Measurements from ENCODE around the gene JAK2.
A peak's percentile ranks its signal among the peaks of the same experiment; 100 is the strongest.
"Not testable (repeated sequence)": the region's sequence is repeated elsewhere in the genome, so short reads cannot be mapped to it uniquely, and the experiment has no call there.

JAK2 gene

DNA sequence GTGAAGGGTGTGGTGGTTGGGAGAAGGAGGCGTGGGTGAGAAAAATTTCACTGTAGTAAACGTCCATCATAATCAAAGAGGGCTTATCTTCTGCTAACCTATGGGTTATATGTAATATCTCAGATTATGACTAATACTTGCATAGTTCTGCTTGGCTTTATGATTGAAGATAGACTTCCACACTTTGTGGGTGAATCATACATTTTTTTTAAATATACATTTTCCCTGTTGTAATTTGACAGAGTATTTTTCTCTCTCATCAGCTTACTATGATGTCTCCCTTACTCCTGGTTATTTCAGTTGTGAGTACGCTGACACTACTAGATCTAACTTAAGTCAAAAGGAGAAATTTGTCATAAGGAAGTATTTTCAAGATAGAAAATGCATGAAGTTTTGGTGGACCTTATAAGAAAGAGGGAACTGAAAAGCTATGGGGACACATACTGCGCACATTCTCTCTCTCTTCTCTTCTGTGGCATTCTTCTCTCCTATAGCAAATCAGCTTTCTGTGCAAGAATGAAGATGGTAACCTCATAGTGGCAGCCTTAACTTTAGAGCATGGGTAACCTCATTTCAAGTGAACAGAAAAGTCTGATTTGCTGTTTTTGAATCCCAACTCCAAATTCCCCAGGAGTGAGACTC is 4.9 kb upstream of the JAK2 start:
- DNase-seq (ENCODE audit: low read depth in 2 of 2), result no peak

GRCh38 chr9:4982721-4983482 is 2.2 kb upstream of the JAK2 start:
- DNase-seq (ENCODE audit: low read depth in 2 of 2), result no peak

DNA sequence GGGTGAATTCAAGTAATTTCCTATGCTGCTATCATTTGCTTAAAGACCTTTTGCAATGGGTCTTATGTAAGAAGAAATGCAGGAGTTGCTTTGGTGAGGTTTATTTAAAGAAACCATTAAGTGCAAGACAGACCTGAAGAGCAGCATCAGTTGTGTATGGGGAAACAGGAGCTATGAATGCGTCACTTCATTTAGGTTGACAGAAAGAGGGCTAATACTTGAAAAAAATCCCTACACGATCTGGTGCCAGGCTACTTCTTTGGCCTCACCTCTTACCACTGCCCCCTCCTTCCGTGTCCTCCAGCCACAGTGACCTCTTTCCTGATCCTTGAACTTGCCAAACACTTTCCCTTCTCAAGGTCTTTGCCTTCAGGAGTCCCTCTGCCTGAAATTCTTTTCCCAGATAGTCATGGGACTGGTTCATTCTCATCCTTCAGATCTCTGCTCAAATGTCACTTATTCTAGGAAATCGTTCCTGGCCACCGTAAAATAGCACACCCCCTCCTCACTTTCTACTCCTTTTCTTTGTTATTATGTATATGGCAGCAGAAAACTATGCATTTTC is 1.4 kb upstream of the JAK2 start:
- DNase-seq (ENCODE audit: low read depth in 2 of 2), result no peak

- peak in 1 of 2 donors; percentile 8 for DNase-seq (ENCODE audit: low read depth in 2 of 2)
Observed at GRCh38 chr9:4984171-4984620, 876 bp upstream of the JAK2 start.

- DNase-seq (ENCODE audit: low read depth in 2 of 2), result no peak
Observed at GRCh38 chr9:4985386-4986266, 554 bp downstream of the JAK2 start.

GRCh38 chr9:4986296-4986695 is 1.2 kb downstream of the JAK2 start:
- DNase-seq (ENCODE audit: low read depth in 2 of 2), result no peak

DNA sequence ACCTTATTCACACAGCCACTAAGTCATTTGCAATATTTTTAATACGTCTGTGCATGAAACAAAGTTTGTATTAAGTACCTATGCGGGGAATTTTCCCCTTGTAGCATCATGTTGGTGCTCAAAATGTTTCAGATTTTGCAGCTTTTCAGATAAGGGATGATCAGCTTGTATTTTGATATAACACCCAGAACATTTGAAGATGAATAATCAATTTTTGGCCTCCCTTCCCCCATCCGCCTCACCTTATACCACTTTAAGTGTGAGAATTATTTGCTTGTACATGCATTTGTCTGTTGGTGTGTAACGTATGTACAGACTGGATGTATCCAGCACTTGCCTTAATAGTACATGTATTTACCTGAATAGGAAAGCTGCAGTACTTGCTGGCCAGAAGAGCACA is 1.7 kb downstream of the JAK2 start:
- DNase-seq (ENCODE audit: low read depth in 2 of 2), result no peak

DNA sequence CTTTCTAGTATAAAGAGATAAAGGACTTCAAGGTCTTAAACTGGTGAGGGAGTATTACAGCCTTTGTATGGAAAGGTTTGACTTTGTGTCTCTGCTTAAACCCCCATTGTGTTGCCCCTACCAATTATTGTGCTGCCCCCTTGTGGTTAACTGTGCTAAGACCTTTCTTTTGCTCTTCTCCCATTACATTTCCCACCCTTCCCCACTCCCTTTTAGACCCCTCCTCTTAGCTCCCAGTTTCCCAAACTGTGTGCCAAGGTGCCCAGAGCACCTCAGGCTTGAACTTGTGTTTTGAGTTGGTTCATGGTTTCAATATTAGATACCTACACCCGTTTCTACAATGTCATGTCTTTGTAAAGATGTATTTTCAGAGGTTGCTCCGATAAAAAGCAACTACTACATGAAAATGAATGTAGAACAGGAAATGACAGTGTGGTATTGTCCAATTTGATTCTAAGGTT is 2.9 kb downstream of the JAK2 start:
- DNase-seq (ENCODE audit: low read depth in 2 of 2), result peak in 1 of 2 donors; percentile 13

GRCh38 chr9:4992872-4993271 is 7.8 kb downstream of the JAK2 start:
- DNase-seq (ENCODE audit: low read depth in 2 of 2), result no peak

GRCh38 chr9:4994166-4994890 is 9.3 kb downstream of the JAK2 start:
- no peak for DNase-seq (ENCODE audit: low read depth in 2 of 2)

DNA sequence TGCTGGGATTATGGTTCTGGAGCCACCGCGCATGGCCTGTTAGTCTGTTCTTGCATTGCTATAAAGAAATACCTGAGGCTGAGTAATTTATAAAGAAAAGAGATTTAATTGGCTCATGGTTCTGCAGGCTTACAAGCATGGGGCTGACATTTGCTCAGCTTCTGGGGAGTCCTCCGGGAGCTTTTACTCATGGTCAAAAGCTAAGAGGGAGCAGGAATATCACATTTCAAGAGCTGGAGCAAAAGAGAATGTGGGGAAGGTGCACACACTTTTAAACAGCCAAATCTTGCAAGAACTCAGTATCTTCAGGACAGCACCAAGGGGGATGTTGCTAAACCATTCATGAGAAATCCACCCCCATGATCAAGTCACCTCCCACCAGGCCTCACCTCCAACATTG is 12.1 kb downstream of the JAK2 start:
- DNase-seq (ENCODE audit: low read depth in 2 of 2), result no peak

DNA sequence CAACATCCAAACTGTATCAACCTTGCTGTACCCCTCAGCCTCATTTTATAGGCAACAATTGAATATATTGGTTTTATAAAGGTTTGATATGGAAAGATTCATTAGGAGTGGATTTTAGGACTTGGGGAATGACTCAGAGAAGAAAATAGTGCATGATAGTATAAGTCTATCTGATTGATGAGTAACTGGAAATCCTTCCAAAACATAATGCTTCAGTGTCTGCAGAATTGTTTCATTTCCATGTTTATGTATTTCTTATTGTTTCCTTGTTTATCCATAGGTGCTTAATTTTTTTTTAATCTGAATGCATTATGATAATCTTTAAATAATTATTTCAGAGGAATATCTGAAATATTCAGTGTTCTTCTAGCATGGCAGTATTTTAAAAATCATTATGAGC is 12.6 kb downstream of the JAK2 start:
- no peak for DNase-seq (ENCODE audit: low read depth in 2 of 2)

- DNase-seq (ENCODE audit: low read depth in 2 of 2), result no peak
Observed at GRCh38 chr9:5002811-5003210, 17.7 kb downstream of the JAK2 start.

GRCh38 chr9:5004481-5004880 is 19.4 kb downstream of the JAK2 start:
- DNase-seq (ENCODE audit: low read depth in 2 of 2), result no peak

- DNase-seq (ENCODE audit: low read depth in 2 of 2), result no peak
Observed at GRCh38 chr9:5008202-5008601, 23.1 kb downstream of the JAK2 start.

- DNase-seq (ENCODE audit: low read depth in 2 of 2), result no peak
Observed at GRCh38 chr9:5013374-5013773, 28.3 kb downstream of the JAK2 start.

DNA sequence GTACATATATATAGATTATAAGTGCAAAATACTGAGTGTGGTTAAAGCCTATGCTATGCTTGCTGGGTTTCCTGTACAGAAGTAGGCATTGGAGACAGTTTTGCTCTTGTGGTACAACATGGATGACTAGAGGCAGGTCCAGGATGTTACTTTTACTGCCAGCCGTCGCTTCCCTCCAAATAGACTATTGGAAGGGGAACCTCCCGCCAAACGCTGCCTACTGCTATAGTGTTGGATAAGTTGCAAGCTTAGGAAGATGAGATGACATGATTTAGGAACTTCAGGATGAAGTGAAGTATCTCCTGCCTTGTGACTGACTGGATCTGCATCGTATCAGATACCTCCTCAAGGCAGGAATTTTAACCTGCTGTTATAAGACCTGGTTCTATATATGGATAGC is 30.9 kb downstream of the JAK2 start:
- no peak for DNase-seq (ENCODE audit: low read depth in 2 of 2)

- DNase-seq (ENCODE audit: low read depth in 2 of 2), result no peak
Observed at GRCh38 chr9:5025416-5025815, 40.3 kb downstream of the JAK2 start.

GRCh38 chr9:5031941-5032340 is 46.9 kb downstream of the JAK2 start:
- not testable (repeated sequence) for DNase-seq (ENCODE audit: low read depth in 2 of 2)

DNA sequence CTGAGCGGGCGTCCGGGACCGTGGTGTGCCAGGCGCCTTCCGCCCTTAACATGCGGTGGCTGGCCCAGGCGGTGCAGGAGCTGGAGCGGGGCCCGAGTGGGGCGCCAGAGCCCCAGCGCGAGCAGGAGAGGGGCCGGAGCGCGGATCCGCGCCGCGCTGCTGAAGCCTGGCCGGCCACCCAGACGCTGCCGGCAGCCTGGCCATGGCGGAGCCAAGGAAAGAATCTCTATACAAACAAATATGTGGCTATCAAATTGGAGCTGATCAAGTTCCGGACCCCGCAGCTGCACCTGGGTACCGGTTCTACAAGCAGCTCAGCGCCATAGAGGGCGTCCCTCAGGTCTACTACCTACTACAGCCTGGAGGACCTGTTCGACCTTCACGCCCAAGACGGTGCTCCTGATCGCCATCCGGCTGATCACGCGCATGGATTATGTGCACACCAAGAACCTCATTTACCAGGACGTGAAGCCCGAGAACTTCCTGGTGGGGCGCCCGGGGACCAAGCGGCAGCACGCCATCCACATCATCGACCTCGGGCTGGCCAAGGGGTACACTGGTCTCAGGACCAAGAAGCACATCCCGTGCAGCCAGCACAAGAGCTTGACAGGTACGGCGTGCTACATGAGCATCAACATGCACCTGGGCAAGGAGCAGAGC is 55.8 kb downstream of the JAK2 start:
- DNase-seq (ENCODE audit: low read depth in 2 of 2), result no peak
